ENCODE data around the gene ENO2. TPM values are rescaled to one million over a fixed set of nuclear protein-coding genes. Genes with fewer than 3 reads are reported as not detected.

ENO2 gene
- total RNA-seq, 2 donors from 2014 or later, result 104 to 139 TPM

DNA sequence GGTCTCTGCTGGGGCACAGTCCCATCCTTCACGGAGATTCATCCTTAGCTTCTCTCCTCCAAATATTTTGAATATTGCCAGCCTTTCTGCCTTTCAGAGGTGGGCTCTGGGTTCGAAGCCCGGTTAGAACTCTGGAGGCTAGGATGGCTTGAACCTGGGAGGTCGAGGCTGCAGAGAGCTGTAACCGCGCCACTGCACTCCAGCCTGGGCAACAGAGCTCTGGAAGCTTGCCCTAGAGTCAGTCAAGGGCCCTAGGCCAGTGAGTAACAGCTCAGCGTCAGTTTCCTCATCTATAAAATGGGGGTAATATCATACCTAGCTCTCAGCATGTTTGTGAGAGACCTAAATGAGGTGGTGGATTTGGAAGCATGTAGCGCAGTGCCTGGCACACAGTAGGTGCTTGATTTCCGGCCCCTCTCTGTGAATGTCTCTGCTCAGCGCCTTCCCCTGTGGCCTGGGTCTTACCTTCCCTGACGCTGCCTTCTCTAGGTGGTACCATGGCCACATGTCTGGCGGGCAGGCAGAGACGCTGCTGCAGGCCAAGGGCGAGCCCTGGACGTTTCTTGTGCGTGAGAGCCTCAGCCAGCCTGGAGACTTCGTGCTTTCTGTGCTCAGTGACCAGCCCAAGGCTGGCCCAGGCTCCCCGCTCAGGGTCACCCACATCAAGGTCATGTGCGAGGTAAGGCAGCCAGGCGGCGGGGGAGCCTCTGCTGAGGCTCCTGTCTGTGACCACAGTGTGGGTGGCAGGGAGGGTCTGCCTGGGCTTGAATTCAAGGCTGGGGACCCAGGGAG lies 40.1 kb downstream of the ENO2 start:
- WGBS, 2 experiments (ENCODE audit: insufficient coverage in 1 of 2, insufficient read length in 1 of 2), result 87 to 91% methylated on average over 15 to 21 of the region's 21 CpGs
- H3K27ac Mint-ChIP-seq, result peak overlapping the region; percentile 28
- Histone ChIP-seq H3K9me3 (ENCODE audit: control insufficient read depth, low read length) (no peaks in the 10 kb centered on the region), H3K4me1 (ENCODE audit: control insufficient read depth, insufficient read depth, low read length) (no peaks in the 10 kb centered on the region), H3K4me3 (ENCODE audit: low read length) (no peak overlapping the region), H3K27ac (ENCODE audit: low read depth, low read length) (no peak overlapping the region), H3K27me3 (ENCODE audit: control insufficient read depth, insufficient read depth, low read length, poor library complexity, severe bottlenecking) (no peaks in the 10 kb centered on the region), H3K36me3 (ENCODE audit: control insufficient read depth, insufficient read depth, low read length) (no peaks in the 10 kb centered on the region), H3K9ac (ENCODE audit: extremely low read depth, low read length, poor library complexity, severe bottlenecking) (no peak overlapping the region)
- TF ChIP-seq, protein P1, sequence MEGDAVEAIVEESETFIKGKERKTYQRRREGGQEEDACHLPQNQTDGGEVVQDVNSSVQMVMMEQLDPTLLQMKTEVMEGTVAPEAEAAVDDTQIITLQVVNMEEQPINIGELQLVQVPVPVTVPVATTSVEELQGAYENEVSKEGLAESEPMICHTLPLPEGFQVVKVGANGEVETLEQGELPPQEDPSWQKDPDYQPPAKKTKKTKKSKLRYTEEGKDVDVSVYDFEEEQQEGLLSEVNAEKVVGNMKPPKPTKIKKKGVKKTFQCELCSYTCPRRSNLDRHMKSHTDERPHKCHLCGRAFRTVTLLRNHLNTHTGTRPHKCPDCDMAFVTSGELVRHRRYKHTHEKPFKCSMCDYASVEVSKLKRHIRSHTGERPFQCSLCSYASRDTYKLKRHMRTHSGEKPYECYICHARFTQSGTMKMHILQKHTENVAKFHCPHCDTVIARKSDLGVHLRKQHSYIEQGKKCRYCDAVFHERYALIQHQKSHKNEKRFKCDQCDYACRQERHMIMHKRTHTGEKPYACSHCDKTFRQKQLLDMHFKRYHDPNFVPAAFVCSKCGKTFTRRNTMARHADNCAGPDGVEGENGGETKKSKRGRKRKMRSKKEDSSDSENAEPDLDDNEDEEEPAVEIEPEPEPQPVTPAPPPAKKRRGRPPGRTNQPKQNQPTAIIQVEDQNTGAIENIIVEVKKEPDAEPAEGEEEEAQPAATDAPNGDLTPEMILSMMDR (conservative IDR thresholded peaks at IDR 0.05), result no peak
- H3K36me3 Mint-ChIP-seq (ENCODE audit: low read depth), result peaks cover 22% of the 10 kb centered on the region
- no peaks in the 10 kb centered on the region for H3K9me3 Mint-ChIP-seq
- H3K27me3 Mint-ChIP-seq (ENCODE audit: insufficient read depth), result no peaks in the 10 kb centered on the region
- peaks cover 6% of the 10 kb centered on the region for H3K4me1 Mint-ChIP-seq
- DNase-seq, result no peak
- H3K4me3 Mint-ChIP-seq, result no peak overlapping the region

DNA sequence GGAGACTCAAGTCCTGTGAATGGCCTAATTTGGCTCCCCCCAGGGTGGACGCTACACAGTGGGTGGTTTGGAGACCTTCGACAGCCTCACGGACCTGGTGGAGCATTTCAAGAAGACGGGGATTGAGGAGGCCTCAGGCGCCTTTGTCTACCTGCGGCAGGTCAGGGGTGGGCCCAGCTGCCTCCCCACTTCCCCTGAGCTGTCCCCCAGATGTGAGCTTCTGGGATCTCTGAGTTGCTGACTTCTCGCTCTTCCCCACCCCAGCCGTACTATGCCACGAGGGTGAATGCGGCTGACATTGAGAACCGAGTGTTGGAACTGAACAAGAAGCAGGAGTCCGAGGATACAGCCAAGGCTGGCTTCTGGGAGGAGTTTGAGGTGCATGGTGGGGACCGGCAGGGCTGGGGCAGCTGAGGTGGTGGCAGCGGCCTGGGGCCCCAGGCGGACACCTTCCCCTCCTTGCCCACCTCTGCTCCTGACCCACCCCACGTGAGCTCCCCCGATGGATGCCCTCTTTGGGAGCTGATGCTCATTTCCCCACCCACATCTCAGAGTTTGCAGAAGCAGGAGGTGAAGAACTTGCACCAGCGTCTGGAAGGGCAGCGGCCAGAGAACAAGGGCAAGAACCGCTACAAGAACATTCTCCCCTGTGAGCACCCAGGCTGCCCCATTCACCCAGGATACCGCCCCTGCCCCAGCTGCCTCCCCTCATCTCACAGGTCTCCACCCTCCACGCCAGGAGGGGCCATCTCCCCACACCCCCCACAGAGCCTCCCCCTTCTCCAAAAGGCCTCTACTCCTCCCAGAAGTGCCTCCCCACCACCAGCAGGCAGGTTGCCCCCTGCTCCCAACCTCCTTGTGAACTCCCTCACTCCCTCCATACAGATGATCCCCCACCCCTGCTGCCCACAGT lies 41.0 kb downstream of the ENO2 start:
- Mint-ChIP-seq H3K36me3 (ENCODE audit: low read depth) (peaks cover 24% of the 10 kb centered on the region), H3K4me1 (peaks cover under 1% of the 10 kb centered on the region), H3K27ac (no peak overlapping the region), H3K4me3 (no peak overlapping the region), H3K9me3 (no peaks in the 10 kb centered on the region), H3K27me3 (ENCODE audit: insufficient read depth) (no peaks in the 10 kb centered on the region)
- 93 to 97% methylated on average over 13 to 22 of the region's 22 CpGs for WGBS, 2 experiments (ENCODE audit: insufficient coverage in 1 of 2, insufficient read length in 1 of 2)
- no peaks in the 10 kb centered on the region for H3K9me3 ChIP-seq (ENCODE audit: control insufficient read depth, low read length)
- TF ChIP-seq, protein P1 (conservative IDR thresholded peaks at IDR 0.05), result no peak
- no peak overlapping the region for H3K4me3 ChIP-seq (ENCODE audit: low read length)
- H3K36me3 ChIP-seq (ENCODE audit: control insufficient read depth, insufficient read depth, low read length), result no peaks in the 10 kb centered on the region
- H3K4me1 ChIP-seq (ENCODE audit: control insufficient read depth, insufficient read depth, low read length), result no peaks in the 10 kb centered on the region
- H3K9ac ChIP-seq (ENCODE audit: extremely low read depth, low read length, poor library complexity, severe bottlenecking), result no peak overlapping the region
- H3K27me3 ChIP-seq (ENCODE audit: control insufficient read depth, insufficient read depth, low read length, poor library complexity, severe bottlenecking), result no peaks in the 10 kb centered on the region
- H3K27ac ChIP-seq (ENCODE audit: low read depth, low read length), result no peak overlapping the region
- DNase-seq, result no peak

DNA sequence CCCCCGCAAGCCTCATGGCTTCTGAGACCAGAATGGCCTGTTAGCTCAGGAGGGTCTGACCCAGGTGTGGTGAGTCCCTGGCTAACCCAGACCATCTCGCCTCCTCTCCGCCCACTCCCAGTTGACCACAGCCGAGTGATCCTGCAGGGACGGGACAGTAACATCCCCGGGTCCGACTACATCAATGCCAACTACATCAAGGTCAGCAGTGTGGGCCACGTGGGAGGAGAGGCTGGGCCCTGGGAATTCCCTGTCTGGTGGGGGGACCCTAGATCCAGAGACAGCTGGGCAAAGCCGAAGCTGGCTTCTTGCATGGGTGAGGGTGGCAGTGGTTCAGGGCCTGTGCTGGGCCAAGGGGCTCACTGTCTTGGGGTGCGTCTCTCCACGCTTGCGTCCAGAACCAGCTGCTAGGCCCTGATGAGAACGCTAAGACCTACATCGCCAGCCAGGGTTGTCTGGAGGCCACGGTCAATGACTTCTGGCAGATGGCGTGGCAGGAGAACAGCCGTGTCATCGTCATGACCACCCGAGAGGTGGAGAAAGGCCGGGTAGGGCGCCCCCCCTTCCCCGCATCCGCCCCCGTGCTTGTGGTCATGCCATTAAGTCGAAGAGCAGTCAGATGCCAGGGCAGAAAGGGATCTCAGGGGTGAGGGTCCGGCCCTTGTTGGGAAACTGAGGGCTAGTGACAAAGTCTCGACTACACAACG lies 41.8 kb downstream of the ENO2 start:
- no peaks in the 10 kb centered on the region for H3K9me3 ChIP-seq (ENCODE audit: control insufficient read depth, low read length)
- DNase-seq, result no peak
- Mint-ChIP-seq H3K36me3 (ENCODE audit: low read depth) (peaks cover 27% of the 10 kb centered on the region), H3K27me3 (ENCODE audit: insufficient read depth) (no peaks in the 10 kb centered on the region), H3K9me3 (no peaks in the 10 kb centered on the region), H3K27ac (no peak overlapping the region), H3K4me1 (peaks cover 7% of the 10 kb centered on the region), H3K4me3 (no peak overlapping the region)
- no peak overlapping the region for H3K4me3 ChIP-seq (ENCODE audit: low read length)
- no peak overlapping the region for H3K9ac ChIP-seq (ENCODE audit: extremely low read depth, low read length, poor library complexity, severe bottlenecking)
- WGBS, 2 experiments (ENCODE audit: insufficient coverage in 1 of 2, insufficient read length in 1 of 2), result 85 to 90% methylated on average over 20 to 28 of the region's 28 CpGs
- no peaks in the 10 kb centered on the region for H3K4me1 ChIP-seq (ENCODE audit: control insufficient read depth, insufficient read depth, low read length)
- no peaks in the 10 kb centered on the region for H3K36me3 ChIP-seq (ENCODE audit: control insufficient read depth, insufficient read depth, low read length)
- TF ChIP-seq, protein P1 (conservative IDR thresholded peaks at IDR 0.05), result no peak
- no peak overlapping the region for H3K27ac ChIP-seq (ENCODE audit: low read depth, low read length)
- no peaks in the 10 kb centered on the region for H3K27me3 ChIP-seq (ENCODE audit: control insufficient read depth, insufficient read depth, low read length, poor library complexity, severe bottlenecking)

All from endodermal cell (in vitro differentiated cells).